Activated CD4-positive, CD25-positive, alpha-beta regulatory T cell treated with anti-CD3 and anti-CD28 coated beads, Interleukin-2, amount 50 U/mL, for 16 hours (primary cell): ENCODE data around the gene AGBL1.
"Not testable (repeated sequence)": the region's sequence is repeated elsewhere in the genome, so short reads cannot be mapped to it uniquely, and the experiment has no call there.

Experiments
- DNase-seq: peaks from one replicate; pipeline ENCODE4 v3.0.0-alpha.2; 2020; ENCODE audit warnings: low read depth, low spot score

AGBL1 gene

DNA sequence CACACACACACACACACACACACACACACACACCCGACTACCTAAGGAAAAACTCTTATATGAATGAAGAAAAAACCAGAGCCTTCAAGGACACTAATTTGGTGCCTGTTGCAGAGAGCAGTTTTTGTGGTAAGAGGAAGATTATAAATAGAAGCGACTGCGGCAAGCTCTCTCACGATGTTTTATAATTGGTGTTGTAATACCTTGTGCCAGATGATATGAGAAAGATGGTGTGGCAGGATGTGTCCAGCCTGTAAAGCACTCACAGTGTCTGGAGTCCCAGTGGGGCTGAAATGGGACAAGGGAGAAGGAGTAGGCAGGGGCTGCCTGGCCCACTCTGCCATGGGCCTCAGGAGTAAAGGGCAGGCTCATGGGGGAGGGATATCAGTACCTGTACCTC, 839.9 kb downstream of the AGBL1 start:
- no peak for DNase-seq

DNA sequence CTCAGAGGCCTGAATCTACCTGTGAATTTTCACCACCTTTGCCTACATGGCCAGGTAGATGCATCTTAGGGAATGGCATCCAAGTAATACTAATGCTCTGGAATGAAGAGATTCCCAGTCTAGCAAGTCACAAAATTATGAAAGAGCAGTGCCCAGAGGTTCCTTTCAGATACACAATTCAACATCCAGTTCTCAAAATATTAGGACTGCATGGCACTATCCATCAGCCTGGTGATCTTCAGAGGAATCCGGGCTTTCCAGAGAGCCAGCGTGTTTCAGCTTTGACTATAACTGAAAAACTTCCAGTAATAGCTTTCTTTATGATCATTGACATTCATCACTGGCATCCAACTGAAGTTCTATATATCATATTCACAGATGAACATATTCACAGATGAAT, 849.8 kb downstream of the AGBL1 start:
- DNase-seq, result no peak

DNA sequence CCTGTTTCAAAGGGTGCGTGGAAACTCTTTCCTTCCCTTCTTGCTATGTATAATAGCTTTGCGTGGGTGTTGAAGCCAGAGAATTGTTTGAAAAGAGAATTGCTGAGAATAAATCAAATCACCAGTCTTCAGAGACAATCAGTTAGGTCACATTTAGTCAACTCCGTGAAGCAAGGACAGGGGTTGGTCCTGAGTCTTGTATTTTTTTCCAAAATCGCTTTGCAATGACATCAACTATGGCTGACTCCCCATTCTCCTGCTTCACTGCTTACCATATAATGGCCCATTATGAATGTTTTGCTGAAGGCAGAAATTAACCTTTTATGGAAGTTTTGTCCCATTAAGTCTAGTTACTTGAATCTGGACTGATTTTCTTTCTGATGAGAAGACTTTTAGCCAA, 852.8 kb downstream of the AGBL1 start:
- no peak for DNase-seq

GRCh38 chr15:86935841-86936240, 856.2 kb downstream of the AGBL1 start:
- no peak for DNase-seq

- no peak for DNase-seq
These were observed 862.6 kb downstream of the AGBL1 start for GRCh38 chr15:86942285-86942684.

- no peak for DNase-seq
These were observed 869.0 kb downstream of the AGBL1 start for GRCh38 chr15:86948719-86949118.

GRCh38 chr15:86959254-86959653, 879.6 kb downstream of the AGBL1 start:
- DNase-seq, result no peak

GRCh38 chr15:86961669-86962068, 882.0 kb downstream of the AGBL1 start:
- DNase-seq, result no peak

- DNase-seq, result no peak
These were observed 884.6 kb downstream of the AGBL1 start for GRCh38 chr15:86964271-86964670.

- no peak for DNase-seq
These were observed 888.6 kb downstream of the AGBL1 start for GRCh38 chr15:86968244-86968643.

- no peak for DNase-seq
These were observed 889.7 kb downstream of the AGBL1 start for GRCh38 chr15:86969364-86969763.

DNA sequence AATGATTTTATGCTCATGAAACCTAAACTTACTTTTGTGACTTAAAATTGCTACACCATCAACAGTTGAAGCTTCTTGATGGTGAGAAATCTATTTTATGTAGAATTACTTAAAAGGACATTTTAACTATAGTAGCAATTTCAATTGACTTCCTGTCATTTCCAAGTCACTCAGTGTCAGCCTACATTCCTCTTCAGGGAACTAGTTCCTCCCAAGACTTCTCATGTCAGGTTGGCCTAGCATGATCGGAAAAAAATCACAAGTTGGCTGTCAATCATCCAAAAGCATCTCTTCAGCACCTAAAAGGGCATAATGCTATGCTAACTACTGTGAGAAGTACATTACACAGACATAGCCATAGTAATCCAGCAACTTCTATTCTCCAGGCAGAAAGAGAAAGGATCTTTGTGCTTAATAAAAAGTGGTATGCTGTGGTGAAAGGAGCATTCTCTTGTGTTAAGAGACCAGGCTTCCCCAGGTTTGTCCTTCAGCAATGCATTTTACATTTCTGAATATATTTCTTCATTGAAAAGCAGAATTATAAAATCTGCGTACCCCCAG, 893.7 kb downstream of the AGBL1 start:
- DNase-seq, result no peak

DNA sequence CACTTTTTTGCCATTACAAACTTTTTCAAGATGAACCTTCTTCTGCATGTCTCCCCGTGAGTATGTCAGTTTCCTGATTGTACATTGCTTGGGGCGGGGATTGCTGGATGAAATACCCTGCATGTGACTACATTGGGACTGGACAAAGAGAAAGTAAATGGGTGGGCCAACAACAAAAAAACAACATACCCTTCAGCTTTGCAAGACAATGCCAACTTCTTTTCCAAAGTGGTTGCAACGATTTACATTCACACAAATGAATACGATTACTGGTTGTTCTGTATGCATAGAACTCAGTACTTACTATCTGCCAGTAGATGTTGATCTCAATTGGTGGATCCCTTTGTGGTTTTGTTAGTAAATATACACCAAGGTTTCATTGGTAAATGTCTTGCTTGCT, 908.4 kb downstream of the AGBL1 start:
- DNase-seq, result no peak

DNA sequence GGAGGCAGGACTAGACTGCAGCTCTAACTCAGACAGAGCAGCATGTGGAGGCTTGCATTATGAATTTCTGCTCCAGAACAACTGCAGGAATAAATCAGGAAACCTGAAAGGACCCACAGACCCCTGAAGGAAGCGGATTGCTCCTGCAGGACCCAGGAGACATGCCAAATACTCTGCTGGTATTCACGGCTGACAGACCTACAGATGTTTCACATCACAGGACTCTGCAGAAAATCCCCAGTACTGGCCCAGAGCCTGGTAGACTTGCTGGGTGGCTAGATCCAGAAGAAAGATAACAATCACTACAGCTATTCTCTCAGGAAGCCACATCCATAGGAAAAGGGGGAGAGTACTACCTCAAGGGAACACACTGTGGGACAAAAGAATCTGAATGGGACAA, 942.1 kb downstream of the AGBL1 start:
- no peak for DNase-seq

GRCh38 chr15:87031540-87032230, 952.0 kb downstream of the AGBL1 start:
- DNase-seq, result no peak

GRCh38 chr15:87032295-87032694, 952.6 kb downstream of the AGBL1 start:
- DNase-seq, result no peak

DNA sequence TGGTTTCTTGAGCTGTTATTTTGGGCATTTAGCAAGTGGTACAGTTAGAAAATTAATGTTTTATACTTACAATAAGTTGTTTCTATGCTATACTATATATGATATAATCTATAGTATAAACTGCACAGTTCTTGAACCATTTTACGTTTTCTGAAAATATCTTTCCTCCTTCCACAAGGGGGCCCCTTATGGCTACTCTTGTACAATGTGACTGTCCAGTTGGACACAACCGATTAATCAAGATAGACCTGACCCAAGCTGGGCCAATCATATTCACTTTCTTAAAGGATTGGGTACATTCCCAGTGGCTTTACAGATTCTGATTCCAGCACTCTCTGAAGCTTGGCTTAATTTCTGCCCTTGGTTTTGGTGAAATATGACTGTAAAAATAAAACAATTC, 953.4 kb downstream of the AGBL1 start:
- no peak for DNase-seq

GRCh38 chr15:87034886-87035285, 955.2 kb downstream of the AGBL1 start:
- DNase-seq, result no peak

DNA sequence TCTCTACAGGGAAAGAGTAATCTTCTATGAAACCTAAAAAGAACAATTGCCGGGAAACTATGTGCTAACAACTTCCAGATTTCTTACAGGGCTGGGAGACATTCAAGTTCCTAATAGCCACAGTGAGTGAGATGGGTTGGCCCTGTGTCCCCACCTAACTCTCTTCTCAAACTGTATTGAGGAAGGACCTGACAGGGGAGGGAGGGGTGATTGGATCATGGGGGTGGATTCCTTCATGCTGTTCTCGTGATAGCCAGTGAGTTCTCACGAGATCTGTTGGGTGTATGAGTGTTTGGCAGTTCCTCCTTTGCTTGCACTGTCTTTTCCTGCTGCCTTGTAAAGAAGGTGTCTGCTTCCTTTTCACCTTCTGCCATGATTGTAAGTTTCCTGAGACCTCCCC, 958.7 kb downstream of the AGBL1 start:
- DNase-seq, result no peak

GRCh38 chr15:87042619-87043018, 962.9 kb downstream of the AGBL1 start:
- DNase-seq, result not testable (repeated sequence)

DNA sequence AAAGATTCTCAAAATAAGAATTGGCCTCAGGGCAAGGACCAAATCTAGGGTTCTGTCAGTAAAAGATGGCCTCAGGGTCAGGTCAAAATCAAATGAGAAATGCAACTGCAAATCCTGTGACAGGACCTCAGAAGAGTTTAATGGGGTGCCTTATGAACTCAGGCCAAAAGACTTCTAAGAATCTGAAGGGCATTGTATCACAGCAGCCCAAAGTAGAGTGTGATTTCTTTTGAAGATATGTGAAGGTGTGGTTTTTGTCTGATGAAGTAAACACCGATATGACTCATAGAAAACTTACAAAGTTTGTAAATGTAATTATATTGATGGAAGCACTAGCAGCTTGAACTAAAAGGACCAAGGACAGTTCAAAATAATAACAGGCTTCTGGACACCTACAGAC, 966.1 kb downstream of the AGBL1 start:
- no peak for DNase-seq

DNA sequence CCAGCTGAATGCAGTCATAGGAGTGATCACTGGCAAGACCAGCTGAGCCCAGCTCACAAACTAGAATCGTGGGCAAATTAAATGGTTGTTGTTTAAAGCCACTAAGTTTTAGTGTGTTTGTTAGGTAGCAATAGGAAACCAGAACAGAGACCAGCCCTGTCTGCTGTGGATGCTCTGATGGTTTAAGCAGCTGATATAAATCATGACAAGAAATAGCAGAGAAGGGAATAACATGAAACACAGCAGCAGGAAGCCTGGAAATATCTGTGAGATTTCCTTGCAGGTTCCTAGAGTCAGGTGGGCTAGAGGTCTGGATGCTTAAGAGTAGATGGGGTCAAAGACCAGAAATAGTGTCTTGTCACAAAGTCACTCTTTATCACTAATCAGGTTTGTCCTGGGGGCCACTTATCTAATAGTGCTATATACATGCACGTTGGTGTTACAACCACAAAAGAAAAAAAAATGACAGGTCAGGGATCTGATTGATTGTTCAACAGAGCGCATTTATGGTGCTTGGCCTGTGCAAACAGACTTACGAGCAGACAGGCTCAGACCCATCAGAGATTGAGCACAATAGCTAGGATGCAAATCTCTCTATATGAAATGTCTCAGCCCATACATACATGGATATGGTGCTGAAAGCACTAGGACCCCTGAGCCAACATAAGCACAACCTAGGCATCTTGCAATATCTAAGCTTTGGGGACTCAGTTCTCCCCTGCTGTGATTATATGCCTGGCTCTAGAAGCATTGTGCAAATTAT, 967.7 kb downstream of the AGBL1 start:
- no peak for DNase-seq
